Neuronal stem cell (in vitro differentiated cells): ENCODE measurements around the gene TSPOAP1.

Experiments
- DNase-seq: peaks from one replicate; pipeline ENCODE4 v3.0.0-alpha.2; 2013; ENCODE audit warnings: low spot score
- H2AFZ ChIP-seq: one replicate; pipeline ENCODE4 v1.6.1; 2013; ENCODE audit warnings: mild to moderate bottlenecking, low read length, inconsistent platforms
- H2AK5ac ChIP-seq: 2 replicates; pipeline ENCODE4 v1.6.1; 2013; ENCODE audit warnings: low read depth, mild to moderate bottlenecking, inconsistent platforms, low read length, moderate library complexity, mixed read lengths
- H2BK120ac ChIP-seq: 2 replicates; pipeline ENCODE4 v1.6.1; 2013; ENCODE audit warnings: low read depth, mild to moderate bottlenecking, inconsistent platforms, low read length, moderate library complexity, mixed read lengths
- H2BK12ac ChIP-seq: one replicate; pipeline ENCODE4 v1.6.1; 2013; ENCODE audit warnings: low read length, inconsistent platforms
- H2BK15ac ChIP-seq: 2 replicates; pipeline ENCODE4 v1.6.1; 2013; ENCODE audit warnings: mild to moderate bottlenecking, low read length, inconsistent platforms, mixed read lengths
- H2BK5ac ChIP-seq: one replicate; pipeline ENCODE4 v1.6.1; 2013; ENCODE audit warnings: inconsistent platforms, mild to moderate bottlenecking, low read length, moderate library complexity
- H3K14ac ChIP-seq: one replicate; pipeline ENCODE4 v1.6.1; 2013; ENCODE audit warnings: low read length, inconsistent platforms
- H3K18ac ChIP-seq: 2 replicates; pipeline ENCODE4 v1.6.1; 2013; ENCODE audit warnings: low read length, inconsistent platforms
- H3K23ac ChIP-seq: 2 replicates; pipeline ENCODE4 v1.6.1; 2013; ENCODE audit warnings: low read depth, mild to moderate bottlenecking, mixed read lengths, low read length, inconsistent platforms; ENCODE audit not compliant: poor library complexity
- H3K27ac ChIP-seq: replicated peaks from 3 replicates; pipeline ENCODE4 v1.5.1; 2013; ENCODE audit warnings: low read length, inconsistent platforms
- H3K27me3 ChIP-seq, 3 experiments: 2 replicates each; pipeline ENCODE4 v1.6.1; 2013; ENCODE audit warnings: low read length in 3 of 3, mild to moderate bottlenecking in 2 of 3, inconsistent platforms in 1 of 3, low read depth in 1 of 3, mixed read lengths in 1 of 3, moderate library complexity in 1 of 3; ENCODE audit not compliant: control insufficient read depth in 3 of 3, insufficient read depth in 3 of 3
- H3K36me3 ChIP-seq, 2 donors: replicated peaks in 1 of 2; 2 replicates each; pipeline ENCODE4 v1.6.1; 2013; ENCODE audit warnings: low read length in 2 of 2; ENCODE audit not compliant: control insufficient read depth in 2 of 2, insufficient read depth in 2 of 2
- H3K4ac ChIP-seq: 2 replicates; pipeline ENCODE4 v1.6.1; 2013; ENCODE audit warnings: inconsistent platforms, mild to moderate bottlenecking, low read length, moderate library complexity
- H3K4me1 ChIP-seq, 2 donors: 1 replicate in 1 of 2; 2 replicates in 1 of 2; pipeline ENCODE4 v1.6.1; 2013; ENCODE audit warnings: low read length in 2 of 2, low read depth in 1 of 2; ENCODE audit not compliant: control insufficient read depth in 2 of 2, insufficient read depth in 1 of 2
- H3K4me2 ChIP-seq: one replicate; pipeline ENCODE4 v1.6.1; 2013; ENCODE audit warnings: mild to moderate bottlenecking, low read length, inconsistent platforms; ENCODE audit not compliant: insufficient read depth, poor library complexity, severe bottlenecking
- H3K4me3 ChIP-seq, 2 donors: 2 replicates each; pipeline ENCODE4 v1.5.1; 2013; ENCODE audit warnings: low read length in 2 of 2, mild to moderate bottlenecking in 2 of 2, inconsistent platforms in 1 of 2, moderate library complexity in 1 of 2
- H3K79me1 ChIP-seq: one replicate; pipeline ENCODE4 v1.6.1; 2013; ENCODE audit warnings: low read depth, mild to moderate bottlenecking, inconsistent platforms, low read length, moderate library complexity
- H3K9ac ChIP-seq: one replicate; pipeline ENCODE4 v1.6.1; 2013; ENCODE audit warnings: mild to moderate bottlenecking, low read depth, low read length, inconsistent platforms; ENCODE audit not compliant: poor library complexity
- H3K9me3 ChIP-seq, 2 donors: replicated peaks in 1 of 2; 2 replicates each; pipeline versions ENCODE3 to v1.6.1; 2013; ENCODE audit warnings: low read length in 2 of 2, mild to moderate bottlenecking in 2 of 2, inconsistent platforms in 1 of 2, low read depth in 1 of 2, mixed read lengths in 1 of 2, moderate library complexity in 1 of 2; ENCODE audit not compliant: control insufficient read depth in 2 of 2, insufficient read depth in 1 of 2
- H4K8ac ChIP-seq: one replicate; pipeline ENCODE4 v1.6.1; 2013; ENCODE audit warnings: low read depth, mild to moderate bottlenecking, inconsistent platforms, low read length, moderate library complexity
- H4K91ac ChIP-seq: one replicate; pipeline ENCODE4 v1.6.1; 2013; ENCODE audit warnings: low read length, low read depth, mild to moderate bottlenecking, inconsistent platforms; ENCODE audit not compliant: poor library complexity
- WGBS, 2 donors: extraction: QIAGEN DNeasy Blood & Tissue Kit; methylation state at CpG; one replicate each; pipeline ENCODE4 v1.1.7; 2013; ENCODE audit warnings: missing lambda C conversion rate in 2 of 2, mixed read lengths in 1 of 2; ENCODE audit not compliant: insufficient read length in 2 of 2, insufficient replicate concordance in 1 of 2; ENCODE audit errors: extremely low coverage in 2 of 2; 5-methylcytosine and 5-hydroxymethylcytosine counted together

The TSPOAP1 gene

GRCh38 chr17:58337210-58337599 lies 8.6 kb upstream of the TSPOAP1 start:
- H4K8ac ChIP-seq: peak overlapping the region; percentile 83
- no peaks in the 10 kb centered on the region for H3K36me3 ChIP-seq
- no peak overlapping the region for H3K4me3 ChIP-seq
- peak overlapping the region; percentile 72 for H2AK5ac ChIP-seq
- H3K27ac ChIP-seq: no peak overlapping the region
- H3K4ac ChIP-seq: peak overlapping the region; percentile 18
- H2BK15ac ChIP-seq: peak overlapping the region; percentile 54
- no peaks in the 10 kb centered on the region for H3K27me3 ChIP-seq
- H2BK120ac ChIP-seq: peak overlapping the region; percentile 21
- H2AFZ ChIP-seq: peak overlapping the region; percentile 66
- peak overlapping the region; percentile 59 for H2BK12ac ChIP-seq
- no peak for DNase-seq
- H3K9ac ChIP-seq: peak overlapping the region; percentile 56
- H3K4me2 ChIP-seq: no peak overlapping the region
- WGBS, 2 donors: no CpG with 5 or more reads among the region's 7 CpGs
- H3K14ac ChIP-seq: peak overlapping the region; percentile 1
- H3K4me1 ChIP-seq: peaks cover 8 to 17% of the 10 kb centered on the region in 2 donors
- H3K9me3 ChIP-seq: no peaks in the 10 kb centered on the region
- H3K23ac ChIP-seq: no peak overlapping the region
- H4K91ac ChIP-seq: no peak overlapping the region
- H2BK5ac ChIP-seq: peak overlapping the region; percentile 54
- H3K18ac ChIP-seq: peak overlapping the region; percentile 31
- no peaks in the 10 kb centered on the region for H3K79me1 ChIP-seq

- no peak overlapping the region for H3K4me3 ChIP-seq
Observed at GRCh38 chr17:58336456-58337209, 8.0 kb upstream of the TSPOAP1 start.

DNA sequence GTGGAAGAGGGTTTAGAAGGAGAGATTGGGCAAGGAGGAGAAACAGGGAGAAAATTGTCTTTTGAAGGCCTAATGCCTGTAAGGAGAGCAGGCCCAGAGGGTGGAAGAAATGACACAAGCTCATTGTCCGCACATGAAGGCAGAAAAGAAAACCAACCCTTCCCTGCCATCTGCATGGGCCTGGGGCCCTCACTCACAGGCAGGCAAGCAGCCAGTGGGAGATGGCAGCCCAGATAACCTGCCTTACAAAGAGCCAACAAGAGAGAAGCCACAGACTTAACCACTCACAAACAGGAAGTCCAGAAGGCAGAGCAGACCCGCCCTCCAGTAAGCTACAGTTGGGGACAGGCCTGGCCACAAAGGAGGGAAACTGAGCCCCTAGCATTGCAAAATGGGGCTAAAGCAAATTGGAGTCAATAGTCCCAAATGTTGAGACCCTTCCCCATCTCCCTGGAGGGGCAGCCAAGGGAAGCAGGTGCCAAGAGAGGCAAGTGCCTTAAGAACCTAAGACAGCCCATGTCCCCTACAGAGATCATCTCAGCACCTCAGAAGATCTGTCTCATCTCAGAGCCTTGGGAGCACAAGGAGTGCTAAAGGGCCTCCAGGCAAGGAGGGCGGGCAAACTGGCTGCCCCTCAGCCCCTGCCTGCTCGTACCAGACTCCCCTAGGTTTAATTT lies 7.3 kb upstream of the TSPOAP1 start:
- Histone ChIP-seq H2BK120ac (no peak overlapping the region), H3K9ac (no peak overlapping the region), H2AFZ (peak overlapping the region; percentile 47), H2AK5ac (peak overlapping the region; percentile 11), H3K27ac (no peak overlapping the region), H2BK12ac (no peak overlapping the region), H3K27me3 (no peaks in the 10 kb centered on the region), H3K4me2 (no peak overlapping the region), H3K4me1 (peaks cover 8 to 18% of the 10 kb centered on the region in 2 donors), H3K4ac (no peak overlapping the region), H3K23ac (no peak overlapping the region), H2BK5ac (peak overlapping the region; percentile 9), H3K14ac (no peak overlapping the region), H4K8ac (no peak overlapping the region), H2BK15ac (no peak overlapping the region), H3K18ac (no peak overlapping the region), H3K4me3 (no peak overlapping the region), H3K9me3 (no peaks in the 10 kb centered on the region), H3K79me1 (no peaks in the 10 kb centered on the region), H4K91ac (peak overlapping the region; percentile 6), H3K36me3 (no peaks in the 10 kb centered on the region)
- DNase-seq: no peak
- WGBS, 2 donors: no CpG with 5 or more reads among the region's 4 CpGs

More at GRCh38 chr17:58336456-58337209, 8.0 kb upstream of the TSPOAP1 start:
- Histone ChIP-seq H3K36me3 (no peaks in the 10 kb centered on the region), H2BK120ac (no peak overlapping the region), H3K23ac (no peak overlapping the region), H3K4me1 (peaks cover 8 to 17% of the 10 kb centered on the region in 2 donors), H2AK5ac (peak overlapping the region; percentile 72), H3K14ac (no peak overlapping the region), H3K27me3 (no peaks in the 10 kb centered on the region), H3K9ac (no peak overlapping the region), H3K27ac (no peak overlapping the region), H3K79me1 (no peaks in the 10 kb centered on the region), H2AFZ (peak overlapping the region; percentile 47), H3K4ac (peak overlapping the region; percentile 18), H3K9me3 (no peaks in the 10 kb centered on the region), H3K18ac (peak overlapping the region; percentile 32), H3K4me2 (no peak overlapping the region), H2BK15ac (no peak overlapping the region), H2BK12ac (no peak overlapping the region), H4K91ac (no peak overlapping the region), H2BK5ac (peak overlapping the region; percentile 9), H4K8ac (no peak overlapping the region)
- WGBS, 2 donors: no CpG with 5 or more reads among the region's 5 CpGs
- no peak for DNase-seq

- H2BK12ac ChIP-seq: peak overlapping the region; percentile 59
- DNase-seq: no peak
- H3K9ac ChIP-seq: no peak overlapping the region
- H3K18ac ChIP-seq: no peak overlapping the region
- no peak overlapping the region for H3K14ac ChIP-seq
- H3K23ac ChIP-seq: no peak overlapping the region
- WGBS, 2 donors: no CpG with 5 or more reads among the region's 10 CpGs
- peak overlapping the region; percentile 11 for H2AK5ac ChIP-seq
- no peak overlapping the region for H3K27ac ChIP-seq
- H3K4me2 ChIP-seq: no peak overlapping the region
- no peaks in the 10 kb centered on the region for H3K27me3 ChIP-seq
- no peaks in the 10 kb centered on the region for H3K9me3 ChIP-seq
- H2BK15ac ChIP-seq: no peak overlapping the region
- H3K36me3 ChIP-seq: no peaks in the 10 kb centered on the region
- H3K4ac ChIP-seq: no peak overlapping the region
- peak overlapping the region; percentile 6 for H4K91ac ChIP-seq
- no peaks in the 10 kb centered on the region for H3K79me1 ChIP-seq
- no peak overlapping the region for H4K8ac ChIP-seq
- peaks cover 8 to 18% of the 10 kb centered on the region in 2 donors for H3K4me1 ChIP-seq
- H2BK5ac ChIP-seq: no peak overlapping the region
- H2AFZ ChIP-seq: peak overlapping the region; percentile 15
- no peak overlapping the region for H3K4me3 ChIP-seq
- no peak overlapping the region for H2BK120ac ChIP-seq
Observed at GRCh38 chr17:58335061-58335731, 6.6 kb upstream of the TSPOAP1 start.
